ELR (cell line): ENCODE data around the gene ZNF101.

Experiments used
- DNase-seq: peaks from one replicate; pipeline ENCODE4 v3.0.0-alpha.2; 2015; ENCODE audit warnings: low read depth

ZNF101 gene

DNA sequence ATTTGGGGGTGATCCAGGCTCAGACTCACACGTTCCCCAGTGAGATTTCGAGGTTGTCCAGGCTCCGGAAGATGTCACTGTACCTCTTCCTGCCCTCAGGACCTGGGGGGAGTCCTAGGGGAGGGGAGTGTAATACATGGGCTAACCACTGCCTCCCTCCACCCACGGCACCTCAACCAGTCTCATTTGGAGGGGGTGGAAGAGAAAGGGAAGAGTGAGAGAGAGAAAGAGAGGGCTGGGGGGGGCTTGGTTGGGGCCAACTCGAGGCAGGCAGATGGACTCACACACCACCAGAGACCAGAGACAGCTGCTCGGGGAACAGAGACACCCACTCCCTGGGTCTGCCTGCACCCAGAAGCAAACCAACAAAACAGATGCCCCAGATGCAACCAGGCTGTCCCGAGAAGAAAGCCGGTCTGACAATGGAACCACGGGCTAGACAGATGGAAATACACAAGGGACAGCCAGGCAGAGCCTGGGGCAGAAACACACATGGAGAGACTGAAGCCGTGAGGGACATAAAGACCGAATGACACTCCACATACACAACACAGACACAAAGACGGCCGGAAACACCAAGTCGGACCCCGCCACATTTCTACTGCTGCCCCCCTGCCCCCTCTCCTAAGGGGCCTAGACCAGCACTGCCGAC is 26.0 kb upstream of the ZNF101 start:
- peak; percentile 35 for DNase-seq

DNA sequence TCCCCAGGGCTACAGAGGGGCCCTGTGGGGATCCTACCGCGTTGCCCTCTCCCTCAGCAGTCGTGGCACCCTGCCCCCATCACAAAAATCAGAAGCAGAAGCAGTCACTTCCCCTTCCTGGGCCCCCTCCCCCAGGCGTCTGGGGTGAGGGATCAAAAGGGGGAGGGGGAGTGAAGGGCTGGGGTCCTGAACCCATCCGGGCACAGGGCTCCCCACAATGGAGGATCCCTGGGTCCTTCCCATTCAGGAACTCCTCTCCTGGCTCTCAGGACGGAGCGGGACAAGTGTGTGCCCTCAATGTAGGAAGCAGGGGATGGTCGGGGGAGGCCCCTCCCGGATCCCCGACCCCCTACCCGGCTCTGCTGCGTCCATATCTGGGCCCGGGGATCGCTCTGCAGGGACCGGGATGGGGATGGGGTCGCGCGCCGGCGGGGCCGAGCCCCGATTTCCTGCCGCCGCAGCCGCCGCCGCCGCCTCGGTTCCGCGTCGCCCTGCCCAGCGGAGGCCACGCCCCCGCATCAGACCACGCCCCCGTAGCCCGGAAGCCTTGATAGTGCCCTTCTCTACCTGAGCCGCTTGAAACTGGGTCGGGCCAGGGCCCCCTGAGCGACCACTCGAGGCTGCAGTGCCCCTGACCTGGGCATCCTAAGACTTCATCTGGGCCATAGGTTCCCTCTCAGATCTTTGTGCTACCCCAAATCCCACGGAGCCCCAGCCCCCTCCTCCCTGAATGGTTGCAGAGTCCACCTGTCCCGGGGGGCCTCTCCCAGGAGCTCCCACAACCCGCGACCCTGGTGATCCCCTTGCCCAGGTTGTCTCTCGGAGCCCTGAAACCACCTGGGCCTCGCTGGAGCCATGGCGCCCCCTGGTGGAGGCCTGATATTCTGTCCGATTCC is 25.2 kb upstream of the ZNF101 start, which contains the start of gene GMIP:
TSS of gene GMIP (minus strand) at position 500 of the 896 bp plus-strand sequence. CDS start at position 372, 128 bp downstream.
- peak; percentile 72 for DNase-seq

DNA sequence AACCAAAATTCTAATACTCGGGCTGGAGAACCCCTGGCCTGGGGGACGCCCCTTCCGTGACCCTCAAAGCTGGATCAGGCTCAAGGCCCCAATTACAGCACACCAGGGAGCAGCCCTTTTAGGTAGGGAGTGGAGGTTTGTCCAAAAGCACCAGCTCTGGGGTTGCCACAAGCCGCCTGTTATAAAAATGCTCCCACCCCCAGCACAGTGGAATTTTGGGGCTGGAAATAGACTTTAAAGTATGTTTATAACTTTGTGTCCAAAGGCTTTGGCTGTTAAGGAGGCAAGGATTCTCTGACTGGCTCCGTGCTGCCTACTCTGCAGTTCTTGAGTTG is 24.6 kb upstream of the ZNF101 start:
- DNase-seq = no peak

DNA sequence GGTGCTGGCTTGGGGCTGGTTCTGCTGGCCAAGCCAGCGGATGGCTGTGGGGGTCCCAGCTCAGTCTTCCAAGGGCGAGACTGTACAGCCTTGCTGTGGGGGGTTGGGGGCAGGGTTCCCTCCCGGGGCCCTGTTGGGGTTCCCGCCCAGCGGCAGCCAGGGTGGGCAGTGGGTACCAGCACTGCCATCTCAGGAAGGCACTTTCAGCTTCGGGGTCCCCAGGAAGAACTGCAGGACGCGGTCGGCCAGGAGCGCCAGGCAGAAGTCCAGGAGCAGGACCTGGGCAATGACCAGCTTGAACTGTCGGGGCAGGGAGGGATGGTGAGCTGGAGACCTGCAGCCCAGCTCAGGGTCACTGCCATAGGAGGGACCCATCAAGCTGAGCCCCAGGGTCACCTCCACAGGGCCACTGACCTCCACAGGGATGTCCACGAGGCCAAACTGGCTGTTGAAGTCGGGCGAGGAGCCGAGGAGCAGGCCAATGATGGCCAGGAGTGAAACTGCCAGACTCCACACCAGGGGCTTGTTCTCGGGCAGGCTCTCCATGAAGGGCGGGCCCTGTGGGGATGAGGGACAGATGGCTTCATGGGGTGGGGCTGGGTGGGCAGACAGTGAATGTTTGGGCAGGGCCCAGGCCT is 23.3 kb upstream of the ZNF101 start:
- DNase-seq = no peak

DNA sequence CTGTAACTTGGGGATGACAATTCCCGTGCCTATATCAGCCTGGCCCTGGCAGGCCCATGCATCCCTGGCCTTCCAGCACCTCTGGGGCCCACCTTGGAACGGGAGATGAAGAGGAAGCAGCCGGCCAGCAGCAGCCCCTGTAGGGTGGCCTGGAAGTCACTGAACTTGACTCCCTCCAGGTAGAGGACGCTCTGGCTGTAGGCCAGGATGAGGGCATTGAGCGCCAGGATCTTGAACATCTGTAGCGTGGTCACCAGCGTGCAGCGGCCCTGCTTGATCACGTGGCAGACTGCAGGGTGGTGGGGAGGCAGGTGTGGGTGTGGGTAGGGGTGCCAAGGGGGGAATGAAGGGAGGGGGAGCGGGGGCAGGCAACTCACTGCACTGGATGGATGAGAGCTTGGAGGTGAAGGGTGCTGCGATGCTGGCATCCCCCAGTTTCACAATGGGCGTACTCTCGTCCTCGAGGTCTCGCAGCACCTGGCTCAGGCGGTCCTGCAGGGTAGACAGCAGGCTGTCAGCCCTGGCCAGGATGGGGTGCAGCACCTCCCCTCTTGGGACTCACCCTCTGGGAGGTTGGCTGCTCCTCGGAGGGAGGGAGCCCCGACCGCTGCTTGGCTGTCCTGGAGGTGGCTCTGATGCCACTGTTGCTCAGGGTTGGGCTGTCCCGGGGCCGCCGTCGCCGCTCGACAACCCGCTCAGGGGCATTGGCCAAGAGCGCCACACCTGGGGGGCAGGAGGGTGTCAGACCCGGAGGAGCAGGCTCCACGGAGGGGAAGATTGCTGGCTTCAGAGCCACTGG is 21.4 kb upstream of the ZNF101 start:
- no peak for DNase-seq

DNA sequence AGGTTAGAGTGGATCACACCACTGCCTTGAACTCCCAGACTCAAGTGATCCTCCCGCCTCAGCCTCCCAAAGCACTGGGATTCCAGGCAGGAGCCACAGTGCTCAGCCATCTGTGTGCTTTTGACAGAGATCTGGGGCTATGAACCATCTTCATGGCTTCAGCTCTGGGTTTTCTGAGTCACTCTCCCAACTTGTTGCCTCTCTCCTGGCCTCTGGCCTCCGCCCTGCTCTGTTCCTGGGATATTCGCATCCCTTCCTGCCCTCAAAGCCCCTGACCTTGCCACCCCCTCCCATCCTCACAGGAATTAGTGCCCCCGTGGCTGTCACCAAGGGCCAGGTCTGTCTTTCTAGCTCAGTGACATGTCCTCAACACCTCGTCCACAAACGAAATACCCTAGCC is 19.5 kb upstream of the ZNF101 start:
- DNase-seq = no peak

DNA sequence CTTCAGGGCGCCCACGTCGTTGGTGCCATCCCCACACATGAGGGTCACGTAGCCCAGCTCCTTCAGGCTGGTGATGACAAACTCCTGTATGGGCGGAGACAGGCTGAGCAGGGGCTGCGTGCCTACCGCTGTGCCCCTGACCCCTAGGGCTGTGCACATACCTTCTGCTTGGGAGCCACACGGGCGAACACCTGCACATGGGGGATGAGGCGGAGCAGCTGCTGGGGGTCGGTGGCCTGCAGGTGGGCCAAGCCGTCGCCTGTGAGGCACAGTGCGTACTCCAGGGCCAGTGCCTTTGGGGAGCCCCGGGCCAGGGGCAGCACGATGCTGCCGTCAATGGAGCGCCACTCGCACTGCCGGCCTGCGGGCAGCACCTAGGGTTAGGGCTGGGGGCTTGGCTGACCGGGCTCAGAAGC is 19.1 kb upstream of the ZNF101 start:
- DNase-seq = no peak

DNA sequence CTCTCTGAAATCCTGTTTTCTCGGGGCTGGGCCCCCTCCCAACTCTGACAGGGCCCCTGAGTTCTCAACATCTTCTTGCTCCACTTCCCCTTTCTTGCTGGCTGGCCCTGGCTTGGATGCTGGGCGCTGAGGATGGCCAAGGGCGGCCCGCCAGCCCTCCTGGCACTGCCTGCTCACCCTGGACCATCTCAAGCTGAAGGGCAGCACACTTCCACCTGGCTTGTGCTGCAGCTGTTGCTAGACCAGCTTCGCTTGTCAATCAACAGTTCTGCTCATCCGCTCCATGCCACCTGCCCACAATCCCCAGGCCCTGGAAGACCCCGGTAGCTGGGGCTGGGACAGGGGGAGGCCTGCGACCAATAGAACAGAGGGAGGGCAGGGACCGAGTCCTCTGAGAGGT is 18.3 kb upstream of the ZNF101 start:
- no peak for DNase-seq

DNA sequence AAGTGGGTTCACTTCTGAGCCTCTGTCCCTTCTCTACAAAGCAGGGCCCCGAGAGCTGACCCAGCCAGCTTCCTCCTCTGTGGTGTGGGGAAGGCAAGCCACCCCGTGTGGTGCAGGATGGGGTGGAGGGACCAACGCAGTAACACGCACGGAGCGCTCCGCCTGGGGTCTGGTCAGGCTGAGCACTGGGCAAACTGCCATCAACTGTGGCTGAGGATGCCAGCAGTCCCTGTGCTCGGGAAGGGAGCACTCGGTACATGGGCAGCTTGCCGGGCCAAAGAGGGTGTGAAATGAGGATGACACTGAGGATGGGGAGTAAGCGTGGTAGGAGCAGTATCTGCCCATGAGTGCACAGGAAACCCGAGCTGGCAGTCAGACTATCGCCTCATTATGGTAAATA is 17.6 kb upstream of the ZNF101 start:
- no peak for DNase-seq

DNA sequence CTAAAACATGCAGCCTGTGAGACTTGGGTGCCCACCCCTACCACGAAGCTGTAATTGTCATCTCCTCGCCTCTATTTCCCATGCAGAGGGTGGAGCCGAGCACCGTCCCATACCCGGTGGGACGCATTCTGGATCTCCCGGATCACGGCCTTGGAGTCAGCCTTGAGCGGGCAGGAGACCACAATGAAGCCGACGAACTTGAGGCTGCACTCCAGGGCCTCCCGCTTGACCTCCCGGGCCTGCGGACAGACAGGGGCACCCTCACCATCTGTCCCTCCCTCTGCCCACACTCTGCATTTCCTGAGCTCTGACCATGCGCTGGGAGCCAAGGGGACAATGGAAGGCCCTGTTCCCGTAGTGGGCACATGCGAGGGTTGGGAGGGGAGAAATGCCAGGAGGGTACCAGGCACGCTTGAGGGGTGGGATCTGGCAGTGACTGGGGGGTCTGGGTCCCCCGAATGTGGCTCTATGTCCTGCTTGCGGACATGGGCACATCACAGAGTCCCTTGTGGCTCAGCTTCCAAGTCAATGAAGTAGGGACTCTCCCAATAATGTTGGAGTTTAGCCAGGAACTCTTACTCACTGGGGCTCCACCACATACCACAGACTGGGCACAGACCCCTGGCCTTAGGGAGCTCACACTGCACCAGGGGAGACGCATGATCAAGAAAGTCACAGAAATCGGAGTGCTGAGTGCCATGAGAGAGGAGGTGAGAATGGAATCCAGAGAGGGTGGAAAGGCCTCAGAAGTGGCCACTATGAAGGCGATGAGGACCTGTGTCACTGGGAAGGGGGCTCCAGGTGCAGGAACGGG is 15.9 kb upstream of the ZNF101 start:
- DNase-seq = peak; percentile 41

DNA sequence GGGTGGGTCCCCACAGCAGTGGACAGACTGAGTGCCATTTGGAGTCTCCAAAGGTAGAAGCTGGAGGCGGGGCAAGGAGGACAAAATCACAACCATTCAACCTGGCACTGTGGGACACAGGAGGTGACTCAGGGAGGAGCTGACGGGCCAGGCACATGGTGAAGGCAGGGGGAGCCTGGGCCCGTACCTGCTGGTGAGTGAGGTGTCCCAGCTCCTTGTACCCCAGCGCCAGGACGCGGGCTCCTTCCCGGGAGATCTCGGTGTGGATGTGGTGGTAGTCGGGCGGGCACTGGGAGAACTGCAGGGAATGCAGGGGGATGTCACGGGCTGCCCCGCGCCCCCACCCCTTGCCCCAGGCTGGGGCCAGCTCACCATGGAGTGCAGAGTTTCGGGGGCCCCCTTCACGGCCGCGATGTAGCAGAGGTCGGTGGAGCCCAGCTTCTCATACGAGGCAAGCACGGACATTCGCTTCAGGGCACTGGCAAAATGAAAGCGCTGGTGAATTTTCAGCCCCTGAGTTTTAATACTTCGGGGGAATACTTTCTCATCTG is 15.0 kb upstream of the ZNF101 start:
- no peak for DNase-seq

DNA sequence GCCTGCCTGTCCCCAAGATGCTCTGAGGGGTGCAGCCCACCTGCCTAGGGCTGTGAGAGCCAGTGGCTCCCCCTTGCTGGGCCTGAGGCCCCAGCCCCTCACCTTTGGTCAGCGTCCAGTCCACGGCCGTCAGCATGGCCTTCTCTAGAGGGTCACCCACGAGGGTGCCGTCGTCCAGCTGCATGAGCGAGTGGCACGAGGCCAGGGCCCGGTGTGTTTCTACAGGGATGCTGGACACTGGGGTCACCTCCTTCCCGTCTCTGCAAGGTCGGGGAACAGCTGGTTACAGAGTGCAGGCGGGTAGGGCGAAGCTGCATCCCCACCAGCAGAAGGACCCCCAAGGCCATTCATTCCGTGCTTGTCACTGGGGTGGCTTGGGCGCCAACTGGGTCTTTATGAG is 14.2 kb upstream of the ZNF101 start:
- no peak for DNase-seq

DNA sequence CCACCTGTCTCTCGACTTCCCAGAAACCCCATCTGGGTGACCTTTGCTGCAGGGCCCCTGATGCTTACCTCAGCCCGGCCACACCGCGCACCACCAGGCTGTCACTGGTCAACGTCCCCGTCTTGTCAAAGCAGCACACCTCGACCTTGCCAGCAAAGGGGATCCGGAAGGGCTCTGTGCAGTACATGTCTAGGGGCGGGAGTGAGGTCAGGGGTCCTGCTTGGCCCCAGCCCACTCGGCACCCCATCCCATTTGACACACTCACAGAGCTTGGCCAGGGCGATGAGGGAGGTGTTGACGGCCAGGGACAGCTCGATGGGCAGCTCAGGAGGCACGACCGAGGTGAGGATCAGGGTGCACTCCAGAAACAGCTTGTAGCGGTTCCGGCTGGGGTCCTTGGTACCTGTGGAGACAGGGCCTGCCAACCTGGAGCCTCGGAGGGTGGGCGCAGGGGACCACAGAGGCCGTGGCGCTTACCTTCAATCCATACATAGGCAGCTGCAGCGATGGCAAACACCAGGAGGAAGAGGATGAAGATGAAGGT is 13.5 kb upstream of the ZNF101 start:
- no peak for DNase-seq

DNA sequence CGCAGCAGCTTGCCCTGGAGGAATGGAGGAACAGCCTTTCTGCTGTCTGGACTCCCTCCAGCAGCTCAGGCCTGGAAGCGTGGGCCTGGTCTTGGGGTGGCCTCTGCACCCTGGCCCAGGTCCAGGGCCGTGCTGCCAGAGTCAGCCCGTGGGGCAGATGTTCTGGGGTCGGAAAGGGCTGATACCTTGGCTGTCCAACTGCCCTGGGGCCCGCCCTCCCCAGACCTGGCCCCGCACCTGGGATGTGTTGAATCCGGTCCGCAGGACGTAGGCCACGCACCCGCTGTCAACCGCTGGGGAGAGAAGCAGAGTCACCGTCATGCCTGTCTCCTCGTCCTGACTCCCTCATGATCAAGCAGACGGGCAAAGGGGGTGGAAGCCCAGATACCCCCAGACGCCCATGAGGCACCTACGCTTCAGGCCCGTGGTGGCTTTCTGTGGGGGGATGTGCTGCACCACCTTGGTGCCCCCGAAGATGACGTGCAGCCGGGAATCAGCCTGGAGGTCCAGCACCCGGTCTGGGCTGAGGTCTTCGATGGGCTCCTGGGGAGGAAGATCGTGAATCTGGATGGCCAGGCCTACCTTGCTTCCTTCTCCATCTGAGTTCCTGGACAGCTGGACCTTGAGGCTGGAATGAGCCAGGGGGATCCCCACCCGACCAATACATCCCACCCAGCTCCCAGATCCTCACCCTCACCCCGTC is 12.8 kb upstream of the ZNF101 start:
- DNase-seq = no peak

DNA sequence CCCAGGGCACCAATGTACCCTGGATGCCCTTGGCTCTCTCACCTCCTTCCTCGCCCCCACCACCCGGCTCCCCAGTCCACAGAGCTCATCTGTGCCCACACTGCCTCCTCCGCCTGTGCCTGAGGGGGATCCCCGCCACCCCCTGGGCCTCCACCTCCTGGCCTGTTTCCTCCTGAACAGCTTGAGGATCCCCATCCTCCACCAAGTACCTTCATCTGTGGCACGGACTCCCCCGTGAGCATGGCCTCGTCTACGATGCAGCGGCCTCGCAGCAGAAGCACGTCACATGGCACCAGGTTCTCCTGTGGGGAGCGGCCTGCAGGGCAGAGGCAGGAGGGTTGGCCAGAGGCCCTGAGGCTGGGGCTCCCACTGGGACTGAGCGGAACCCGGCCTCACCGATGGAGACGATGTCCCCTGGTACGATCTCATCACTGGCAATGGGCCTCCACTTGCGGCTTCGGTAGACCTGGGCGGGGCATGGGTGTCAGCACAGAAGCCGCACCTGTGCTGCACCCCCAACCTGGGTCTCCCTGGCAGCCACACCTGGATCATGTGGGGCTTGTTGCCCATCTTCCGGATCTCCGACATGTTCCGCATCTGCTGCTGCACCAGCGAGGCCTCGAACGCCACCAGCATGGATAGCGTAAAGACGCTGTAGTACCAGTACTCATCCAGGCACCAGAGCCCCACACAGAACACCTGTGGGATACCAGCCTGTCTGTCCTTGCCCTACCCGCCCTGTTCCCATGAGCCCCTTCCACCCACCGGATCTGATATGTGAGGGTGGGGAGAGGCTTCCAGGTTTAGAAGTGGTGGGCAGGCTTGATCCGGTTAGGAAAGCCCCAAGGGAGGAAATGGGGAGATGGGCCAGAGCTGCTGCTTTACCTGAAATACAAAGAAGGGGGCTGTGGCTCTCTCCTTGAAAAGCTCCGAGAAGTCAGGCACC is 11.9 kb upstream of the ZNF101 start:
- no peak for DNase-seq

DNA sequence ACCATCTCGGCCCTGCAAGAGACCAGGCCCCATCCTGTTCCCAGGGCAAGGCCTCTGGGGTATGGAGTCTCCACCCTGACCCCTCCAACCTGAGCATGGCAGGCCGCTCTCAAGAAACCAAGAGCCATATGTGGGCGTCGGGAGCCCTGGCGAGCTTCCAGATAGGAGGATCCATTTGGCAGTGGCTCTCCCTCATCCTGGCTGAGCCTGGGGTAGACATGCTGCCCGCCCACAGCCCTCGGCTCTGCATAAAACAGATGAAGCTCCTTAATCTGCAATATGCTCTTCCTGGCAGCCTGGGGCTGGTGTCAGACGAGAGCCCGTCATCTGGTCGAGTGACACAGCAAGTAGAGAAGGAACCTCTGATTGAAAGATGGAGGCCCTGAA is 11.2 kb upstream of the ZNF101 start:
- DNase-seq = no peak

DNA sequence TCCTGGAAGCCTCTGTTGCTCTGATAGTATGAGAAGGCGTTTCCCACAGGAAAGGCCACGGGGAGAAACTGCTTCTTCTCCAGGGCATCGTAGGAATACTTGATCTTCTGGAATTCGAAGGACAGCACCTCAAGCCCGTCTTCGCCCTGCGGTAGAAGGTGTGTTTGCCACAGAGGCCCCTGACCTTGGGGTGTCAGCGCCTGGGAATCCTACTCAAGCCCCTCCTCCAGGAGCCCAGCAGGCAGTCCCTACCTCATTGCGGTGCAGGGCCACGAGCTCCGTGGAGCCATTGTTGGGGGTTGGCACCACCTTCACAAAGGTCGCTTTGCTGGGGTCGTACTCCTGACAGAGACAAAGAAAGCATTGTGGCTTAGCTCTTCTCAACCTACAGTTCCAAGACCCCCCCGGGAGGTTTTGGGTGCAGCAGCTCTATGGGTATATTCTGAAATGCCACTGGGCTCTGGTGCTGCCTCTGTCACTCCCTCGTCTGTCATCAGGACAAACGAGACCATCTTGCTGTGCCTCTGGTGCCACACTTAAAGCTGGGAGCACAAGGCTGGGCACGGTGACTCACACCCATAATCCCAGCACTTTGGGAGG is 8.9 kb upstream of the ZNF101 start:
- DNase-seq = no peak

DNA sequence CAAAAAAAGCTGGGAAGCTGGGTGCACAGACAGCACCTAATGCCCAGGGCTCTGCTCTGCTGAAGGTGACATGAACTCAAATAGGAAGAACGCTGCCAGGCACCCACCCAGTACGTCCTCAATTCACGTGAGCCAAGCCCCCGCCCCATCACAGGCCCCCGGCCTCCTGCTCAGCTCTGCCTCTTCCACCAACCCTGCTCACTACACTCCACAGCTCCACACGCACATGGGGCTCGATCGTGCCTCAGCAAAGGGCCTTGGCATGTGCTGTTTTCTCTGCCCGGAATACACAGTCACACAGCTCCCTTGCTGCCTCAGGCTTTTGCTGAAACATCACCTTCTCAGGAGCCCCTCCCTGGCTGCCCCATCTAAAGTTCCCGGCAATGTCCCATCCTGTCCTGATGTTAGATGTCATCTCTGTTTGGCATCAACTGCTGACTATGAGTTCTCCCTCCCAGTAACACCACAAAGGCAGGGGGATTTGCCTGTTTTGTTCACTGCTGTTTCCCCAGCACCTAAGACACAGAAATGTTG is 7.4 kb upstream of the ZNF101 start:
- DNase-seq = no peak
